Lower leg skin (tissue), 3 donors: Measurements from ENCODE around the gene STAC2.

Experiments used
- POLR2A ChIP-seq, 2 donors: fragments of 450-650 bp; IDR thresholded peaks; one replicate each; pipeline ENCODE4 v1.6.1; 2016 to 2017; ENCODE audit warnings: antibody characterized with exemption in 2 of 2, mild to moderate bottlenecking in 1 of 2, moderate library complexity in 1 of 2
- TF ChIP-seq, protein P1 (sequence below), 3 donors: fragments of 450-650 bp; IDR thresholded peaks; one replicate each; pipeline ENCODE4 v1.5.1; 2016; ENCODE audit warnings: antibody characterized with exemption in 3 of 3, mild to moderate bottlenecking in 3 of 3, moderate library complexity in 2 of 3

GRCh38 chr17:39170558-39170957 lies 55.2 kb downstream of the STAC2 start:
- TF ChIP-seq POLR2A (IDR thresholded peaks at IDR 0.05): no peak
- TF ChIP-seq, protein P1, sequence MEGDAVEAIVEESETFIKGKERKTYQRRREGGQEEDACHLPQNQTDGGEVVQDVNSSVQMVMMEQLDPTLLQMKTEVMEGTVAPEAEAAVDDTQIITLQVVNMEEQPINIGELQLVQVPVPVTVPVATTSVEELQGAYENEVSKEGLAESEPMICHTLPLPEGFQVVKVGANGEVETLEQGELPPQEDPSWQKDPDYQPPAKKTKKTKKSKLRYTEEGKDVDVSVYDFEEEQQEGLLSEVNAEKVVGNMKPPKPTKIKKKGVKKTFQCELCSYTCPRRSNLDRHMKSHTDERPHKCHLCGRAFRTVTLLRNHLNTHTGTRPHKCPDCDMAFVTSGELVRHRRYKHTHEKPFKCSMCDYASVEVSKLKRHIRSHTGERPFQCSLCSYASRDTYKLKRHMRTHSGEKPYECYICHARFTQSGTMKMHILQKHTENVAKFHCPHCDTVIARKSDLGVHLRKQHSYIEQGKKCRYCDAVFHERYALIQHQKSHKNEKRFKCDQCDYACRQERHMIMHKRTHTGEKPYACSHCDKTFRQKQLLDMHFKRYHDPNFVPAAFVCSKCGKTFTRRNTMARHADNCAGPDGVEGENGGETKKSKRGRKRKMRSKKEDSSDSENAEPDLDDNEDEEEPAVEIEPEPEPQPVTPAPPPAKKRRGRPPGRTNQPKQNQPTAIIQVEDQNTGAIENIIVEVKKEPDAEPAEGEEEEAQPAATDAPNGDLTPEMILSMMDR (IDR thresholded peaks at IDR 0.05): no peak
